Right renal cortex interstitium (tissue), 3 donors: Measurements from ENCODE around the gene LFNG. TPM values are rescaled to one million over a fixed set of nuclear protein-coding genes. Genes with fewer than 3 reads are reported as not detected.
"Not testable (repeated sequence)": the region's sequence is repeated elsewhere in the genome, so short reads cannot be mapped to it uniquely, and the experiment has no call there.

ENCODE experiments used
- DNase-seq, 3 donors: peaks; one replicate each; pipeline ENCODE4 v3.0.0-alpha.2; 2013; ENCODE audit warnings: low read depth in 3 of 3, low spot score in 2 of 3
- polyA plus RNA-seq, 3 donors: library from polyadenylated mRNA; unstranded; fragments of 120-200 nt; gene quantifications; one replicate each; pipeline ENCODE4 v1.2.1, GENCODE V29; 2013; ENCODE audit not compliant: insufficient read length in 3 of 3

The LFNG gene
- polyA plus RNA-seq, 3 donors, result 25.3 to 31.0 (median 30.7) TPM

GRCh38 chr7:2540641-2541051 is 21.1 kb downstream of the LFNG start:
- no peak for DNase-seq

- no peak for DNase-seq
Measured at GRCh38 chr7:2541291-2542010, 21.9 kb downstream of the LFNG start.

GRCh38 chr7:2542011-2542915 is 22.7 kb downstream of the LFNG start:
- DNase-seq, result no peak

GRCh38 chr7:2542916-2543871 is 23.6 kb downstream of the LFNG start:
- DNase-seq, result no peak

GRCh38 chr7:2544541-2545188 is 25.1 kb downstream of the LFNG start:
- no peak for DNase-seq

GRCh38 chr7:2545746-2546425 is 26.3 kb downstream of the LFNG start:
- DNase-seq, result no peak

GRCh38 chr7:2546776-2547586 is 27.4 kb downstream of the LFNG start:
- no peak for DNase-seq

- DNase-seq, result no peak
Measured at GRCh38 chr7:2551418-2551817, 31.8 kb downstream of the LFNG start.

- no peak for DNase-seq
Measured at GRCh38 chr7:2553108-2553507, 33.5 kb downstream of the LFNG start.

- no peak for DNase-seq
Measured at GRCh38 chr7:2553831-2554581, 34.4 kb downstream of the LFNG start.

- DNase-seq, result no peak
Measured at GRCh38 chr7:2554661-2555111, 35.1 kb downstream of the LFNG start.

- peak; percentile 76 to 85 (median 80) for DNase-seq
Measured at GRCh38 chr7:2555121-2556052, 35.8 kb downstream of the LFNG start, which contains the start of gene BRAT1. BRAT1 (minus strand) TSS chr7:2555524; CDS start chr7:2554431, 1,093 bp downstream.

GRCh38 chr7:2558629-2559282 is 39.2 kb downstream of the LFNG start, which contains the start of gene IQCE:
IQCE (plus strand) TSS chr7:2558979; CDS start chr7:2559182, 203 bp downstream.
- DNase-seq, result peak; percentile 41 to 81 (median 75)

GRCh38 chr7:2559283-2559950 is 39.8 kb downstream of the LFNG start:
- DNase-seq, result no peak

- DNase-seq, result not testable (repeated sequence)
Measured at GRCh38 chr7:2563955-2564354, 44.4 kb downstream of the LFNG start.
